Measurements from ENCODE around the gene PDE11A.
A peak's percentile ranks its signal among the peaks of the same experiment; 100 is the strongest.

PDE11A gene

DNA sequence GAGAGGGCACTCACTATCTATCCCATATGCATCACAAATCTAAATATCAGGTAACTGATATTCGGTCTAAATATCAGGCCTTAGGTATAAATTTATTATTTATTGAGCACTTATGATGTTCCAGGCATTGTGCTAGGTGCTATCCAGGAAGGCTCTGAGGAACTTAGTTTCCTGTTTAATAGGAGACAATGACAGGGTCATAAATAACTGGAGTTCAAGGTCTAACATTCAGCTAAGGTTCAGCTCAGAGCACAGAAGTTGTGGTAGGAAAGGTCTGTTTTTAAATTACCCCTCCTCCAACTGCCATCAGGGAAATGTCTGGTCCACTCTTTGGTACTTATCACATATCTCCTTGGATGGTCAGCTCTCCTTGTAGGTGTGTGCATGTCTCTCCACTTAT is 486.4 kb downstream of the PDE11A start:
- DNase-seq: no peak

DNA sequence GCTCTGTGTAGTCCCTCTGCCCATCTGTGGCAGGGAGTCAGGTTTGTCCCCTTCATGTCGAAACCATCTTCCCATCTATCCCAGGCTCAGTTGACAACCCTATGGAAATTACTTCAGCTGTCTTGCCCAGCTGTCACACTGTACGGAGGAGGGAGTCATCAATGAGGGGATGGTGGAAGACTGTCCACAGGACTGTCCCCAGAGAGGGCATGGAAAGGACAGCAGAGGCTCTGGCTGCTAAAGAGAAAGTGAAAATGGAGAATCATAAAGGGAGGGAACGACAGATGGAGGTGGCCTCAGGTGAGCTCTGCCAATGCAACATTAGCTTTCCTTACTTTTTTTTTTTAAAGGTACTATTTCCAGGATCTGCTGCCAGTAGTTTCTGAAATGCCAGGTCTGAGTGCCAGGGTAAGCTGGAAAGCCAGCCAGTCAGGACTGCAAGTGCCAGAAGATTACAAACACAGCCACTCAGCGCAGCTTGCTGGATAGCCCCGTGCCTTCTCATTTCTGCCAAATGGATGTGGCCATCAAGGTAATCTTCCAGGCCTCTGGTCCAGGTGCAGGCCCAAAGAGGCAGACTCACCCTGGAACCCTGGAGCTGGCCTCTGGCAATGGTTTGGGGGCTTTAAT is 487.2 kb downstream of the PDE11A start:
- DNase-seq: no peak

DNA sequence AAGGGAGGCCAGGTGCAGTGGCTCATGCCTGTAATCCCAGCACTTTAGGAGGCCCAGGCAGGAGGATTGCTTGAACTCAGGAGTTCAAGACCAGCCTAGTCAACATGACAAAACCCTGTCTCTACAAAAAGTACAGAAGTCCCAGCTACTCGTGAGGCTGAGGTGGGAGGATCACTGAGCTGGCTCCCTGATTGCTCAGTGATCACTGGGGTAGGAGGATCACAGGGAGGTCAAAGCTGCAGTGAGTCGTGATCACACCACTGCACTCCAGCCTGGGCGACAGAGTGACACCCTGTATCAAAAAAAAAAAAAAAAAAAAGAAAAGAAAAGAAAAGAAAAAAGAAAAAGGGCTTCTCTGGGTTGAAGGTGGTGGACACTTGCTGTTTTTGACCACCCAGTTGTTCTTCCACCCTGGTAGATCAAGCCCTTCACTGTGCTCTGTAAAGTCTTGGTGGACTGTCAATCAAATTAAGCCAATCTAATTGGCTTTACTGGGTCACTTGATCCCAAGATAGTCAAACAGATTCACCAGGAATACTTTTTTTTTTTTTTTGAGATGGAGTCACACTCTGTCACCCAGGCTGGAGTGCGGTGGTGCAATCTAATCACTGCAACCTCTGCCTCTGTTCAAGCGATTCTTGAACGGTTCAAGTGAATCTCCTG is 488.4 kb downstream of the PDE11A start:
- no peak for DNase-seq

DNA sequence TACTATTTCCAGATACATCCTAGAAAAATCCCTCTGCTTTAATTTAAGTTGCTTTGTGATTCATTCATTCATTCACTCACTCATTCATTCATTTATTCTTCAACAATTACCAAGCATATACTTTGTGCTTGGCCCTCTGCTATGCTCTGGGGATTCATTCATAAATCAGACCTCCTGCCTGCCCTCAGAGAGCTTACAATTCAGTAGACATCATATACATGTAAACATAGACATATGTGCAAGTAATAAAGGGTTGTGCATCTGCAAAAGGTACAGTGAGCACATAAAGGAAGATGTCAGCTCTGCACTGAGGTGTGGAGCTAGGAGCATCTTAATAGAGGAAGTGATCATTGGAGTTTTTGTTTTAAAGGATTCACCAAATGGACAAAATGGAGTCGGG is 490.6 kb downstream of the PDE11A start:
- no peak for DNase-seq

DNA sequence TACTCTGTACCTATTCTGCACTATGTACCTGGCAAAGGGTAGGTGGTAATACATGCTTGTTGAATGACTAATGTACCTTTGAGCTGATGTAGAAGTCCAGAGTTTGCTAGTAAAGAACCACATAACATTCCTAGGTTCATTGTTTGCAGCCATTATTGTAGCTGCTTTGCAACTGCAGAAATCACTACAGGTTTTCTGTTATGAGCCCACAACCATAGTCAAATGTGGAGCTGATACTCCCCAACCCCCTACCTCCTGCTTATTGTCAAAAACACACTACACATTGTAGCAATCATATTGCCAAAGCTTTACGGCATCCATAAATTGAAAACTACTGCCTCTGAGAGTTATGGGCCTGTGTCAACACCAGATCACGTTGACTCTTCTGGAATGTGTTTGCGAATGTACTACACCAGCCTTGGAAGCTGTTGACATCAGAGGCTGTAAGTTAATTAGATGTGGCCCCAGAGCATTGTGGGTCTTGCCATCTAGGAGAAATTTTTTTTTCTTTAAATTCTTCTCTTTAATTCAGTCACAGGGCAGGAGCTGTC is 493.0 kb downstream of the PDE11A start:
- DNase-seq: peak; percentile 51

DNA sequence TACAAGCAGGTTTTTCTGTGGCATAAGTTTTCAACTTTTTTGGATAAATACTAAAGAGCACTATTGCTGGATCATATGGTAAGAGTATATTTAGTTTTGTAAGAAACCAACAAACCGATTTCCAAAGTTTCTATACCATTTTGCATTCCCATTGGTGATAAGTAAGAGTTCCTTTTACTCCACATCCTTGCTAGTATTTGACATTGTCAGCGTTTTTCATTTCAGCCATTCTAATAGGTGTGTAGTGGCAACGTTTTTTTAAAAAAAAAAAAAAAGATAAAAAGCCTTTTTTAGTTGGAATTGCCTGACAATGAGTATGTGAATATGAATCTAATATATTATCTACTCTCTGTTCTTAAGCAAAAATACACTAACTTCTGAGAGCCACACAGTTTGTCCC is 494.1 kb downstream of the PDE11A start:
- no peak for DNase-seq

DNA sequence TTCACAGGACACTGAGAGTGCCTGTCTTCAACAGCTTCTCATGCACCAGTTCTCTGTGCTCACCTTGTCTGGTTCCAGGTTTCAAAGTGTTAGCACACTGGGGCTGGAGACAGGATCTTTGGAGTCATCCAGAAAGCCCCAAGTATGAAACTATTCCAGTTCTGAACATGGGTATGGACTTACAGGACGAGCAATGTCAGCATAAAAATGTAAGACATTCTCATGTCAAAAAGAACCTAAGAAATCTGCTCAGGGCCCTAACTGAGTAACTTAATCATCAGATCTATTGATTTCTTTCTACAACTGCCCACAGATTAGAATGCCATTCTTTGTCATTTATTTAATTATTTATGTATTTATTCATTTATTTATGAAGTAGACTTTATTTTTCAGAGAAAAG is 495.5 kb downstream of the PDE11A start:
- DNase-seq: no peak

DNA sequence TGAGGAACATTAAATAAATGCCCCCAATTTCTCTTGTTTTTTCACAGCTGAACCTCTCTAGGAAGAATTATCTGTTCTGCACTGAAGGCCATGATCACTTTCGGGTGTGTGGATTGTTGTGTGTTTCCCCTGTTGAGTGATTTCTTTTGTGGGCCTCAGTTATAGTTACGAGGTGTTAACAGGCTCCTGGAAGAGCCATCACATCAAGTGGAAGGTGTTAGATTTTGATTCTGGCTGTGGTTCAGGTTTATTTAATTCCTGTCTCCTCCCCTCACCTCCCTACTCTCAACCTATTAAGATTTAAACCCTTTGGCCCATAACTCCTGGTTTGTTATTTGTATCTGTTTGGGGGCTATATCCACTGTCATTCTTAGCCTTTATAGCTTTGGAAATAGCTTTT is 497.2 kb downstream of the PDE11A start:
- no peak for DNase-seq

DNA sequence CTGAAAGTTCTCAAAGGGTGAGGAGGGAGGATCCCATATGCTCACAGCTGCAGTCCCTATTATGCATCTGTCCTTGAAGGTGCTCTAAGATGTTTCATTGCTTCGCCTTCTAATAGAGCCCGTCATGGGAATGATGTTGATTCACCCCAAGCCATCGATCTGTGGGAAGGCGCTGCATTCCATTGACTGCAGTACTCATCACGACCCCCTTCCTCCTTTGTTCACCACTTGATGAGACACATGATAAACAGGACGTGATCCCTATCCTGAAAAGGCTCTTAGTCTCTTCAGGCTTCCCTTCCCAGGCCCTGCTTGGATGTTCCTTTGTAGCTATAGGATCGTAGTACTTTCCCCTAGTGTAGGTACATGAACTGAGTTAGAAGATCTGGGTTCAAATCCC is 498.2 kb downstream of the PDE11A start:
- DNase-seq: peak; percentile 33

All from fibroblast of skin of right biceps (primary cell).